Gastrocnemius medialis (tissue), 4 donors: ENCODE measurements around the gene ITGB2.

Experiments
- CTCF ChIP-seq, 5 experiments: fragments of 450-650 bp in 3 of 5; fragments of 200-600 bp in 2 of 5; sonication (generic) in 2 of 5; IDR thresholded peaks in 4 of 5; conservative IDR thresholded peaks in 1 of 5; 1 replicate in 4 of 5; 2 replicates in 1 of 5; pipeline ENCODE4 v1.5.1; 2016 to 2019; ENCODE audit warnings: antibody characterized with exemption in 5 of 5, mild to moderate bottlenecking in 3 of 5, moderate library complexity in 3 of 5
- POLR2A ChIP-seq, 2 donors: fragments of 450-650 bp; IDR thresholded peaks; one replicate each; pipeline ENCODE4 v1.6.1; 2017; ENCODE audit warnings: antibody characterized with exemption in 2 of 2, mild to moderate bottlenecking in 2 of 2, moderate library complexity in 2 of 2

DNA sequence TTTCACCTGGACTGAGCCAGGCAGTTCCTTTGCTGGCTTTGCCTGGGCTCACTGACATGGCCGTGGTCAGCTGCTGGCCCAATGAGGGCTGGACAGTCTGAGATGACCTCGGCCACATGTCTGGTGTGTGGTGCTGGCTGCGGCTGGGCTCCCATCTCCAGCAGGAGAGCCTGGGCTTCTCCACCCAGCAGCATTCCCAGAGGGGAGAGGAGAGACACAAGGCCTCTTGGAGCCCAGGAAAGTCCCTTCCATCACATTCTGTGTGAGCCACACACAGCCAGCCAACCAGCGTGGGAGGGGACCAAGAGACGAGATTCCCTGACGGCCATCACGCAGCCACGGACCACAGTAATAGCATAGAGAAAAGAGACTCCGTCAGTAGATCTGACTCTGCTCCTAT, 81.7 kb downstream of the ITGB2 start:
- TF ChIP-seq CTCF (IDR thresholded peaks at IDR 0.05 in 4 of 5, conservative IDR thresholded peaks at IDR 0.05 in 1 of 5) (no peak), POLR2A (IDR thresholded peaks at IDR 0.05) (no peak)
